GM18526 (cell line): ENCODE results near the gene RNU6-1.

Source experiments
- POLR2A ChIP-seq: IDR thresholded peaks from 3 replicates; pipeline ENCODE4 v1.6.1; 2011; ENCODE audit not compliant: insufficient read length; ENCODE audit errors: extremely low read depth

Gene RNU6-1

GRCh38 chr15:67841513-67841762, 1.6 kb upstream of the RNU6-1 start:
- no peak for TF ChIP-seq POLR2A

- no peak for TF ChIP-seq POLR2A
Observed at GRCh38 chr15:67840749-67841512, 1.1 kb upstream of the RNU6-1 start.

- TF ChIP-seq POLR2A = no peak
Observed at GRCh38 chr15:67839499-67839928, 331 bp downstream of the RNU6-1 start.

- TF ChIP-seq POLR2A = no peak
Observed at GRCh38 chr15:67838789-67839332, 984 bp downstream of the RNU6-1 start.

GRCh38 chr15:67836955-67837354, 2.9 kb downstream of the RNU6-1 start:
- TF ChIP-seq POLR2A = no peak

GRCh38 chr15:67836477-67836876, 3.4 kb downstream of the RNU6-1 start:
- TF ChIP-seq POLR2A = no peak

GRCh38 chr15:67836134-67836455, 3.8 kb downstream of the RNU6-1 start:
- no peak for TF ChIP-seq POLR2A

GRCh38 chr15:67835297-67836133, 4.3 kb downstream of the RNU6-1 start:
- TF ChIP-seq POLR2A = no peak

- TF ChIP-seq POLR2A = no peak
Observed at GRCh38 chr15:67834581-67835296, 5.1 kb downstream of the RNU6-1 start.

GRCh38 chr15:67833710-67834511, 5.9 kb downstream of the RNU6-1 start:
- TF ChIP-seq POLR2A = no peak

GRCh38 chr15:67832897-67833709, 6.7 kb downstream of the RNU6-1 start:
- no peak for TF ChIP-seq POLR2A

- TF ChIP-seq POLR2A = no peak
Observed at GRCh38 chr15:67832031-67832551, 7.8 kb downstream of the RNU6-1 start.

- TF ChIP-seq POLR2A = no peak
Observed at GRCh38 chr15:67831363-67831762, 8.5 kb downstream of the RNU6-1 start.
